GM10248 (cell line): ENCODE measurements around the gene THUMPD2.

Source experiments
- CTCF ChIA-PET: fragments of 300-600 bp; sonication (Branson Sonifier 250); formaldehyde crosslinking; extraction: SDS; loops from one replicate; lab custom pipeline; 2021; ENCODE audit warnings: antibody characterized with exemption; lab: Yijun Ruan, JAX
- POLR2A ChIA-PET: fragments of 350-650 bp; sonication (Branson Sonifier 250); formaldehyde crosslinking; extraction: SDS; loops from one replicate; lab custom pipeline; 2020; ENCODE audit warnings: antibody characterized with exemption; lab: Yijun Ruan, JAX
- DNase-seq: peaks from one replicate; pipeline ENCODE4 v3.0.0; 2012; ENCODE audit errors: extremely low spot score
- CTCF ChIP-seq: IDR thresholded peaks from 2 replicates; pipeline ENCODE4 v1.5.1; 2012; ENCODE audit warnings: mild to moderate bottlenecking, low read depth; ENCODE audit errors: extremely low read depth, missing control alignments, control extremely low read depth

Gene THUMPD2

GRCh38 chr2:39738936-39739335 is 40.1 kb downstream of the THUMPD2 start:
- no peak for TF ChIP-seq CTCF
- no peak for DNase-seq
- ChIA-PET POLR2A (no interaction called here), CTCF (interaction anchor here (1.4 to 20.4 kb wide), 2 partner anchors 8 to 12 kb away, joined by 3 to 193 read pairs; no protein-coding TSS in a partner anchor)

- POLR2A ChIA-PET = no interaction called here
- no peak for TF ChIP-seq CTCF
Measured at GRCh38 chr2:39737661-39738060, 41.4 kb downstream of the THUMPD2 start.

GRCh38 chr2:39736640-39737039 is 42.4 kb downstream of the THUMPD2 start:
- no peak for DNase-seq
- ChIA-PET POLR2A (no interaction called here), CTCF (interaction anchor here (11.7 to 20.4 kb wide), 2 partner anchors 6 to 10 kb away, joined by 193 read pairs; no protein-coding TSS in a partner anchor)
- no peak for TF ChIP-seq CTCF

More at GRCh38 chr2:39737661-39738060, 41.4 kb downstream of the THUMPD2 start:
- CTCF ChIA-PET = interaction anchor here (1.4 to 20.4 kb wide), 2 partner anchors 7 to 13 kb away, joined by 3 to 193 read pairs; no protein-coding TSS in a partner anchor
- no peak for DNase-seq

GRCh38 chr2:39735648-39736047 is 43.4 kb downstream of the THUMPD2 start:
- no peak for DNase-seq
- ChIA-PET POLR2A (no interaction called here), CTCF (interaction anchor here (1.2 to 11.7 kb wide), 2 partner anchors 10 to 11 kb away, joined by 3 to 193 read pairs; no protein-coding TSS in a partner anchor)
- TF ChIP-seq CTCF = no peak

- POLR2A ChIA-PET = no interaction called here
- DNase-seq = no peak
- no peak for TF ChIP-seq CTCF
- CTCF ChIA-PET = interaction anchor here (1.0 to 11.7 kb wide), 2 partner anchors 12 to 787 kb away, joined by 3 to 193 read pairs; no protein-coding TSS in a partner anchor
Measured at GRCh38 chr2:39734445-39734844, 44.6 kb downstream of the THUMPD2 start.

- TF ChIP-seq CTCF = no peak
- ChIA-PET CTCF (interaction anchor here (1.0 to 11.7 kb wide), 8 partner anchors 13 to 786 kb away, joined by 3 to 193 read pairs (median 3); no protein-coding TSS in a partner anchor), POLR2A (no interaction called here)
- no peak for DNase-seq
Measured at GRCh38 chr2:39733070-39733674, 45.9 kb downstream of the THUMPD2 start.
